GM12878 (cell line): ENCODE data around the gene ADM.

Experiments
- CREM ChIP-seq: IDR thresholded peaks from 2 replicates; pipeline ENCODE4 v1.6.1; 2014; ENCODE audit warnings: antibody characterized with exemption, low read depth
- YBX1 ChIP-seq: fragments of 450-650 bp; IDR thresholded peaks from 2 replicates; pipeline ENCODE4 v1.6.1; 2016; ENCODE audit warnings: antibody characterized with exemption
- TF ChIP-seq, protein P1 (sequence below), 3 experiments: IDR thresholded peaks in 2 of 3; conservative IDR thresholded peaks in 1 of 3; 2 replicates each; pipeline ENCODE4 v1.5.1; 2011; ENCODE audit warnings: low read depth in 3 of 3, low read length in 3 of 3, mild to moderate bottlenecking in 3 of 3, control low read depth in 2 of 3, moderate library complexity in 2 of 3, inconsistent platforms in 1 of 3, mixed read lengths in 1 of 3; ENCODE audit not compliant: control insufficient read depth in 2 of 3, insufficient read depth in 1 of 3; ENCODE audit errors: extremely low read depth in 1 of 3

DNA sequence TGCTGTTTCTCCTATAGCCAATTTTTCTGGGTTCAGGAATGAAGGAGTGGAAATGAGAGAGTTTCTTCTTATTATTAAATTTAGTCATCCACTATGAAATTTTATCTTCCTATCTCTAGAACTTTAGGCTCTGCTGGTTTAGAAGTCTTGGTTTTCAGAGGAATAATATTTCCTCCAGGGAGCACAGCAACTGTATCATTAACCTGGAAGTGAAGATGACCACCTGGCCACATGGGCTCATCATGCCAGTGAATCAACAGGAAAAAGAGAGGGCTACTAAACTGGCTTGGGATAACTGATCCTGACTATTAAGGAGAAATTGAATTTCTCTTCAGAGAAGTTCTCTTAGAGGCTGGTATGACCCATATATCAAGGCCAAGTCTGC is 44.4 kb downstream of the ADM start:
- TF ChIP-seq, protein P1, sequence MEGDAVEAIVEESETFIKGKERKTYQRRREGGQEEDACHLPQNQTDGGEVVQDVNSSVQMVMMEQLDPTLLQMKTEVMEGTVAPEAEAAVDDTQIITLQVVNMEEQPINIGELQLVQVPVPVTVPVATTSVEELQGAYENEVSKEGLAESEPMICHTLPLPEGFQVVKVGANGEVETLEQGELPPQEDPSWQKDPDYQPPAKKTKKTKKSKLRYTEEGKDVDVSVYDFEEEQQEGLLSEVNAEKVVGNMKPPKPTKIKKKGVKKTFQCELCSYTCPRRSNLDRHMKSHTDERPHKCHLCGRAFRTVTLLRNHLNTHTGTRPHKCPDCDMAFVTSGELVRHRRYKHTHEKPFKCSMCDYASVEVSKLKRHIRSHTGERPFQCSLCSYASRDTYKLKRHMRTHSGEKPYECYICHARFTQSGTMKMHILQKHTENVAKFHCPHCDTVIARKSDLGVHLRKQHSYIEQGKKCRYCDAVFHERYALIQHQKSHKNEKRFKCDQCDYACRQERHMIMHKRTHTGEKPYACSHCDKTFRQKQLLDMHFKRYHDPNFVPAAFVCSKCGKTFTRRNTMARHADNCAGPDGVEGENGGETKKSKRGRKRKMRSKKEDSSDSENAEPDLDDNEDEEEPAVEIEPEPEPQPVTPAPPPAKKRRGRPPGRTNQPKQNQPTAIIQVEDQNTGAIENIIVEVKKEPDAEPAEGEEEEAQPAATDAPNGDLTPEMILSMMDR (IDR thresholded peaks at IDR 0.05 in 2 of 3, conservative IDR thresholded peaks at IDR 0.05 in 1 of 3; ENCODE audit: control insufficient read depth in 2 of 3, extremely low read depth in 1 of 3, insufficient read depth in 1 of 3, low read depth in 3 of 3, low read length in 3 of 3) = no peak
- TF ChIP-seq YBX1 = no peak
- no peak for TF ChIP-seq CREM
